Measurements from ENCODE around the gene TBC1D17. TPM values are rescaled to one million over a fixed set of nuclear protein-coding genes. Genes with fewer than 3 reads are reported as not detected.

Gene TBC1D17
- total and polyA plus RNA-seq, 4 donors, result 11.3 to 27.9 (median 17.2) TPM

DNA sequence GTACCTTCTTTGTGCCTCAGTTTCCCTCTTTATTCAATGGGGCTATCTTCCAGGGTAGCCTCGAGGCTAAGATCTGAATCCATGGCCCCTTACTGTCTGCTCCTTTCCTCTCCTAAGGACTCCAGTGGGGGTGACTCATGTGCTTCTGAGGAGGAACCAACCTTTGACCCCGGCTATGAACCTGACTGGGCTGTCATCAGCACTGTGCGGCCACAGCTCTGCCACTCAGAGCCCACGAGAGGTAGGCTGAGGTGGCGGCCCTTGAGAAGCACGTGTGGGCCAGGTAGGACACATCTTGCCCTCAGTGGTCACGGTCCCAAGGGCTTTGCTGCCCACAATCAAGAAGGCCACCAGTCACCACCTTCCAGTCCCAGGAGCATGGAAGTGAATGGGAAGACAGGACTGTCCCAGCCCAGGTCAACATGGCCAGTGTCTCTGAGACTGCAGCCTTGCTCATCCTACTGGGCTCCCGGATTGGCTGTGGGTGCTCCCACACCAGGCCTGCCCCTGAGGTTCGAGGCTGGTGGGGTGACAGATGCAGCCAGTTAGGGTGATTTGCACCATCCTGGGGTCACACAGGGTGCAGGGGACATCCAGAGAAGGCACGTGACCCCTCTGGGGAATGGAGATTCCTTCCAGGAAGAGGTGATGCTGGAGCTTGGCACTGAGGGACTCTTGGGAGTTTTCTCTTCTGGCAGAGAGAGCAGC lies 2.8 kb downstream of the TBC1D17 start:
- Histone ChIP-seq H3K4me3 (ENCODE audit: low read depth in 1 of 3, low read length in 3 of 3) (no peak overlapping the region), H3K36me3 (ENCODE audit: control insufficient read depth in 4 of 4, insufficient read depth in 3 of 4, low read depth in 1 of 4, low read length in 3 of 4) (peaks cover 38 to 51% (median 47%) of the 10 kb centered on the region in 4 donors), H3K9me3 (ENCODE audit: control insufficient read depth in 4 of 4, low read length in 3 of 4) (no peaks in the 10 kb centered on the region), H3K9ac (ENCODE audit: low read depth in 1 of 2, low read length in 2 of 2) (no peak overlapping the region), H3K27ac (ENCODE audit: low read depth in 1 of 2, low read length in 2 of 2) (no peak overlapping the region), H3K4me1 (ENCODE audit: control insufficient read depth in 4 of 4, insufficient read depth in 4 of 4, low read length in 3 of 4) (peaks cover 0 to 29% (median 17%) of the 10 kb centered on the region in 4 donors), H3K27me3 (ENCODE audit: control insufficient read depth in 4 of 4, insufficient read depth in 4 of 4, low read length in 3 of 4) (no peaks in the 10 kb centered on the region)
- WGBS, result 93% methylated on average over 10 of the region's 10 CpGs
- TF ChIP-seq, protein P1, sequence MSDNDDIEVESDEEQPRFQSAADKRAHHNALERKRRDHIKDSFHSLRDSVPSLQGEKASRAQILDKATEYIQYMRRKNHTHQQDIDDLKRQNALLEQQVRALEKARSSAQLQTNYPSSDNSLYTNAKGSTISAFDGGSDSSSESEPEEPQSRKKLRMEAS (IDR thresholded peaks at IDR 0.05), result no peak
- no peak for TF ChIP-seq GABPA (IDR thresholded peaks at IDR 0.05 in 1 of 2, conservative IDR thresholded peaks at IDR 0.05 in 1 of 2)
- TF ChIP-seq, protein P2, sequence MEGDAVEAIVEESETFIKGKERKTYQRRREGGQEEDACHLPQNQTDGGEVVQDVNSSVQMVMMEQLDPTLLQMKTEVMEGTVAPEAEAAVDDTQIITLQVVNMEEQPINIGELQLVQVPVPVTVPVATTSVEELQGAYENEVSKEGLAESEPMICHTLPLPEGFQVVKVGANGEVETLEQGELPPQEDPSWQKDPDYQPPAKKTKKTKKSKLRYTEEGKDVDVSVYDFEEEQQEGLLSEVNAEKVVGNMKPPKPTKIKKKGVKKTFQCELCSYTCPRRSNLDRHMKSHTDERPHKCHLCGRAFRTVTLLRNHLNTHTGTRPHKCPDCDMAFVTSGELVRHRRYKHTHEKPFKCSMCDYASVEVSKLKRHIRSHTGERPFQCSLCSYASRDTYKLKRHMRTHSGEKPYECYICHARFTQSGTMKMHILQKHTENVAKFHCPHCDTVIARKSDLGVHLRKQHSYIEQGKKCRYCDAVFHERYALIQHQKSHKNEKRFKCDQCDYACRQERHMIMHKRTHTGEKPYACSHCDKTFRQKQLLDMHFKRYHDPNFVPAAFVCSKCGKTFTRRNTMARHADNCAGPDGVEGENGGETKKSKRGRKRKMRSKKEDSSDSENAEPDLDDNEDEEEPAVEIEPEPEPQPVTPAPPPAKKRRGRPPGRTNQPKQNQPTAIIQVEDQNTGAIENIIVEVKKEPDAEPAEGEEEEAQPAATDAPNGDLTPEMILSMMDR (IDR thresholded peaks at IDR 0.05; ENCODE audit: low read depth, low read length, missing input control), result no peak
- TF ChIP-seq YY1 (IDR thresholded peaks at IDR 0.05), result no peak
- no peak for TF ChIP-seq FOXA2 (IDR thresholded peaks at IDR 0.05)
- DNase-seq (ENCODE audit: low spot score), result no peak

DNA sequence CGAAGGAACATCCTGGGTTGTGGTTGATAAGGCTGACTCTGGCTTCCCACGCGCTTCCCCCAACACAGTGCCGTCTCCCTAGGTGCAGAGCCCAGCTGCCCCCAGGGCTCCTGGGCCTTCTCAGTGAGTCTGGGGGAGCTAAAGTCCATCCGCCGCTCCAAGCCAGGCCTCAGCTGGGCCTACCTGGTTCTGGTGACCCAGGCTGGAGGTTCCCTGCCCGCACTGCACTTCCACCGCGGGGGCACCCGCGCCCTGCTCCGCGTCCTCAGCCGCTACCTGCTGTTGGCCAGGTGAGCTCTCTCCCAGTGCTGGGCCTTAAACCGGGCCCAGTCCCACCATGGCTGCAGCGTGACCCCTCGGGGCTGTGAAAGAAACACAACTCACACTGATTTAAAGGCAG lies 3.7 kb downstream of the TBC1D17 start:
- H3K27me3 ChIP-seq (ENCODE audit: control insufficient read depth in 4 of 4, insufficient read depth in 4 of 4, low read length in 3 of 4), result no peaks in the 10 kb centered on the region
- no peak for TF ChIP-seq GABPA (IDR thresholded peaks at IDR 0.05 in 1 of 2, conservative IDR thresholded peaks at IDR 0.05 in 1 of 2)
- no peak for TF ChIP-seq RXRA (IDR thresholded peaks at IDR 0.05)
- no peak for TF ChIP-seq HNF4G (IDR thresholded peaks at IDR 0.05)
- no peaks in the 10 kb centered on the region for H3K9me3 ChIP-seq (ENCODE audit: control insufficient read depth in 4 of 4, low read length in 3 of 4)
- WGBS, result 98% methylated on average over 17 of the region's 17 CpGs
- no peak for DNase-seq (ENCODE audit: low spot score)
- peaks cover 0 to 22% (median 11%) of the 10 kb centered on the region in 4 donors for H3K4me1 ChIP-seq (ENCODE audit: control insufficient read depth in 4 of 4, insufficient read depth in 4 of 4, low read length in 3 of 4)
- peaks cover 40 to 53% (median 47%) of the 10 kb centered on the region in 4 donors for H3K36me3 ChIP-seq (ENCODE audit: control insufficient read depth in 4 of 4, insufficient read depth in 3 of 4, low read depth in 1 of 4, low read length in 3 of 4)
- H3K4me3 ChIP-seq (ENCODE audit: low read depth in 1 of 3, low read length in 3 of 3), result no peak overlapping the region
- H3K27ac ChIP-seq (ENCODE audit: low read depth in 1 of 2, low read length in 2 of 2), result no peak overlapping the region
- no peak overlapping the region for H3K9ac ChIP-seq (ENCODE audit: low read depth in 1 of 2, low read length in 2 of 2)

DNA sequence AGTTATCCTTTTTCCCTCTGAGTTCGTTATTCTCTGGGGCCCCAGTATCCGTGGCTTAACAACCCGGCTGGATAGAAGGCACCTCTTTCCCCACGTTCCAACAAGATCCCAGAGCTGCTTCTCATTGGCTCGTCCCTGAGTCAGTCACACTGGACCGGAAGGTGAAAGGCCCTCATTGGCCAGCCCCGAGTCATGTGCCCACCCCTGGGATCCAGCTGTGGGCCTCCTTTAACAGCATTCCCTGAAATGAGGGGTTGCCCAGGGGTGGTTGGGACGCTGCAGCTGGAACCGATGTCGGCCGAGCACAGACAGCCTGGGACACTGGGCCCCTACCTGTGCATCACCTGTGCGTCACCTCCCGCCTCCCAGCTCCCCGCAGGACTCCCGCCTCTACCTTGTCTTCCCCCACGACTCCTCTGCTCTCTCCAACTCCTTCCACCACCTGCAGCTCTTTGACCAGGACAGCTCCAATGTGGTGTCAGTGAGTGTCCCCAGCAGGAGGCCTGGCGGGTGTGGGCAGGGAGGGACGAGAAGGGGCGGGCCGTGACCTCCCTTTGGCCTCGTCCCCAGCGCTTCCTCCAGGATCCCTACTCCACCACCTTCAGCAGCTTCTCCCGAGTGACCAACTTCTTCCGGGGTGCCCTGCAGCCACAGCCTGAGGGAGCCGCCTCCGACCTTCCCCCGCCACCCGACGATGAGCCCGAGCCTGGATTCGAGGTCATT lies 4.3 kb downstream of the TBC1D17 start:
- H3K4me1 ChIP-seq (ENCODE audit: control insufficient read depth in 4 of 4, insufficient read depth in 4 of 4, low read length in 3 of 4), result peaks cover 0 to 22% (median 11%) of the 10 kb centered on the region in 4 donors
- H3K27ac ChIP-seq (ENCODE audit: low read depth in 1 of 2, low read length in 2 of 2), result no peak overlapping the region
- DNase-seq (ENCODE audit: low spot score), result no peak
- no peak overlapping the region for H3K4me3 ChIP-seq (ENCODE audit: low read depth in 1 of 3, low read length in 3 of 3)
- H3K9me3 ChIP-seq (ENCODE audit: control insufficient read depth in 4 of 4, low read length in 3 of 4), result no peaks in the 10 kb centered on the region
- TF ChIP-seq, protein P3, sequence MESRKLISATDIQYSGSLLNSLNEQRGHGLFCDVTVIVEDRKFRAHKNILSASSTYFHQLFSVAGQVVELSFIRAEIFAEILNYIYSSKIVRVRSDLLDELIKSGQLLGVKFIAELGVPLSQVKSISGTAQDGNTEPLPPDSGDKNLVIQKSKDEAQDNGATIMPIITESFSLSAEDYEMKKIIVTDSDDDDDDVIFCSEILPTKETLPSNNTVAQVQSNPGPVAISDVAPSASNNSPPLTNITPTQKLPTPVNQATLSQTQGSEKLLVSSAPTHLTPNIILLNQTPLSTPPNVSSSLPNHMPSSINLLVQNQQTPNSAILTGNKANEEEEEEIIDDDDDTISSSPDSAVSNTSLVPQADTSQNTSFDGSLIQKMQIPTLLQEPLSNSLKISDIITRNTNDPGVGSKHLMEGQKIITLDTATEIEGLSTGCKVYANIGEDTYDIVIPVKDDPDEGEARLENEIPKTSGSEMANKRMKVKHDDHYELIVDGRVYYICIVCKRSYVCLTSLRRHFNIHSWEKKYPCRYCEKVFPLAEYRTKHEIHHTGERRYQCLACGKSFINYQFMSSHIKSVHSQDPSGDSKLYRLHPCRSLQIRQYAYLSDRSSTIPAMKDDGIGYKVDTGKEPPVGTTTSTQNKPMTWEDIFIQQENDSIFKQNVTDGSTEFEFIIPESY (IDR thresholded peaks at IDR 0.05), result no peak
- 92% methylated on average over 31 of the region's 31 CpGs for WGBS
- peaks cover 40 to 55% (median 49%) of the 10 kb centered on the region in 4 donors for H3K36me3 ChIP-seq (ENCODE audit: control insufficient read depth in 4 of 4, insufficient read depth in 3 of 4, low read depth in 1 of 4, low read length in 3 of 4)
- H3K27me3 ChIP-seq (ENCODE audit: control insufficient read depth in 4 of 4, insufficient read depth in 4 of 4, low read length in 3 of 4), result no peaks in the 10 kb centered on the region
- H3K9ac ChIP-seq (ENCODE audit: low read depth in 1 of 2, low read length in 2 of 2), result no peak overlapping the region
